Smooth muscle cell (in vitro differentiated cells): ENCODE results near the gene STX16. TPM values are rescaled to one million over a fixed set of nuclear protein-coding genes. Genes with fewer than 3 reads are reported as not detected.

Experiments
- DNase-seq: peaks from one replicate; lab custom pipeline; 2025; ENCODE audit not compliant: unreplicated experiment; lab: John Stamatoyannopoulos, UW
- H2AFZ ChIP-seq: fragments of 200-600 bp; sonication (generic); 2 replicates; pipeline ENCODE4 v1.6.0; 2016; ENCODE audit warnings: antibody characterized with exemption, low read depth, mild to moderate bottlenecking
- H3F3A ChIP-seq: fragments of 200-600 bp; sonication (generic); 2 replicates; pipeline ENCODE4 v1.6.0; 2017; ENCODE audit warnings: antibody characterized with exemption, low read depth
- H3K27ac ChIP-seq: fragments of 200-600 bp; sonication (generic); 2 replicates; pipeline ENCODE4 v1.5.1; 2016; ENCODE audit warnings: low read depth, mild to moderate bottlenecking
- H3K27me3 ChIP-seq: fragments of 200-600 bp; sonication (generic); 2 replicates; pipeline ENCODE4 v1.6.1; 2016; ENCODE audit warnings: low read depth, mild to moderate bottlenecking
- H3K36me3 ChIP-seq: fragments of 200-600 bp; sonication (generic); 2 replicates; pipeline ENCODE4 v1.5.1; 2016; ENCODE audit warnings: low read depth
- H3K4me1 ChIP-seq: fragments of 200-600 bp; sonication (generic); 2 replicates; pipeline ENCODE4 v1.5.1; 2016; ENCODE audit warnings: low read depth
- H3K4me2 ChIP-seq: fragments of 200-600 bp; sonication (generic); 2 replicates; pipeline ENCODE4 v1.6.0; 2016; ENCODE audit warnings: mild to moderate bottlenecking
- H3K4me3 ChIP-seq: fragments of 200-600 bp; sonication (generic); 2 replicates; pipeline ENCODE4 v1.5.1; 2016; ENCODE audit warnings: mild to moderate bottlenecking
- H3K79me2 ChIP-seq: fragments of 200-600 bp; sonication (generic); 2 replicates; pipeline ENCODE4 v1.6.0; 2016; ENCODE audit warnings: low read depth, mild to moderate bottlenecking
- H3K9ac ChIP-seq: fragments of 200-600 bp; sonication (generic); 2 replicates; pipeline ENCODE4 v1.6.0; 2016; ENCODE audit warnings: low read depth
- H3K9me3 ChIP-seq: fragments of 200-600 bp; sonication (generic); replicated peaks from 2 replicates; pipeline ENCODE4 v1.5.1; 2016; ENCODE audit warnings: low read depth
- H4K20me1 ChIP-seq: fragments of 200-600 bp; sonication (generic); 2 replicates; pipeline ENCODE4 v1.6.0; 2016; ENCODE audit warnings: low read depth
- CTCF ChIP-seq: fragments of 200-600 bp; sonication (generic); IDR thresholded peaks from 2 replicates; pipeline ENCODE4 v1.5.1; 2017; ENCODE audit warnings: borderline replicate concordance, mild to moderate bottlenecking, antibody characterized with exemption; ENCODE audit not compliant: insufficient read depth, poor library complexity, severe bottlenecking
- WGBS: methylation state at CpG from one replicate; pipeline ENCODE4 v1.1.7; 2016; ENCODE audit warnings: low lambda C conversion rate; 5-methylcytosine and 5-hydroxymethylcytosine counted together
- polyA plus RNA-seq: library from polyadenylated mRNA; unstranded; fragments of >200 nt; fragmentation: Nextera tagmentation; extraction: Ambion mirVana; gene quantifications from 2 replicates; pipeline ENCODE4 v1.2.1, GENCODE V29; 2016
- total RNA-seq: library from RNA; depleted of rRNA; stranded (reverse); fragments of >200 nt; gene quantifications from 2 replicates; pipeline ENCODE4 v1.2.3, GENCODE V29; 2014

The STX16 gene
- total and polyA plus RNA-seq, 2 experiments from 2014 or later = 22.5 to 35.8 TPM

- H3K9me3 ChIP-seq = no peaks in the 10 kb centered on the region
- 97% methylated on average over 17 of the region's 17 CpGs for WGBS
- H3K36me3 ChIP-seq = no peaks in the 10 kb centered on the region
- no peaks in the 10 kb centered on the region for H3F3A ChIP-seq
- H3K79me2 ChIP-seq = no peaks in the 10 kb centered on the region
- DNase-seq = no peak
- no peak overlapping the region for H3K9ac ChIP-seq
- no peak overlapping the region for H3K4me2 ChIP-seq
- no peak overlapping the region for H3K27ac ChIP-seq
- H4K20me1 ChIP-seq = no peaks in the 10 kb centered on the region
- TF ChIP-seq CTCF = no peak
- no peaks in the 10 kb centered on the region for H3K4me1 ChIP-seq
- no peaks in the 10 kb centered on the region for H3K27me3 ChIP-seq
- H3K4me3 ChIP-seq = no peak overlapping the region
- no peak overlapping the region for H2AFZ ChIP-seq
These were observed 37.8 kb upstream of the STX16 start for GRCh38 chr20:58613061-58613854.

DNA sequence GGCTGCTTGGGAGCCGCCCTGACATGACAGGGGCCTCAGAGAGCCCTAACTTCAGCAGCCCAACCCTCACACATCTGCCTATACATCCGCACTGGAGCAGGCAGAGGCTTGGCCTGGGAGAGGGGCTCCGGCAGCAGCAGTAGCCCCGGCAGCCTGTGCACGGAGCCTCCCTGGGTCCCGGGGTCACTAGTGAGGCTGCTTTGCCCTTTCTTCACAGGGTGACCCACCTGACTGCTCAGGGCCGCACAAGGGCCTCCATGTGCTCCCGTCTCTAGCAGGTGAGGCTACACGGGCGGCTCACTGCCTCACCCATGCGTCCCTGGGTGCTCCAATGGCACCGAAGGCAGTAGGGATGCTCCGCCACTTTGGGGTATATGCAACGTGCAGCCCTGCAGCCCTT is 36.7 kb upstream of the STX16 start:
- Histone ChIP-seq H3K9me3 (no peaks in the 10 kb centered on the region), H3K4me3 (no peak overlapping the region), H3K27ac (no peak overlapping the region), H3K4me1 (no peaks in the 10 kb centered on the region), H4K20me1 (no peaks in the 10 kb centered on the region), H3K9ac (no peak overlapping the region), H2AFZ (no peak overlapping the region), H3K4me2 (no peak overlapping the region), H3K36me3 (no peaks in the 10 kb centered on the region), H3F3A (no peaks in the 10 kb centered on the region), H3K27me3 (no peaks in the 10 kb centered on the region), H3K79me2 (no peaks in the 10 kb centered on the region)
- WGBS = 95% methylated on average over 14 of the region's 14 CpGs
- no peak for TF ChIP-seq CTCF
- DNase-seq = no peak

GRCh38 chr20:58614984-58615760 is 35.9 kb upstream of the STX16 start:
- H3F3A ChIP-seq = no peaks in the 10 kb centered on the region
- no peaks in the 10 kb centered on the region for H3K9me3 ChIP-seq
- H3K79me2 ChIP-seq = no peaks in the 10 kb centered on the region
- no peak for DNase-seq
- no peak overlapping the region for H3K27ac ChIP-seq
- no peak overlapping the region for H3K9ac ChIP-seq
- 92% methylated on average over 22 of the region's 22 CpGs for WGBS
- no peaks in the 10 kb centered on the region for H3K36me3 ChIP-seq
- no peak for TF ChIP-seq CTCF
- no peaks in the 10 kb centered on the region for H4K20me1 ChIP-seq
- H2AFZ ChIP-seq = no peak overlapping the region
- H3K4me3 ChIP-seq = no peak overlapping the region
- H3K27me3 ChIP-seq = no peaks in the 10 kb centered on the region
- H3K4me2 ChIP-seq = no peak overlapping the region
- H3K4me1 ChIP-seq = no peaks in the 10 kb centered on the region
